GM10847 (cell line): Measurements from ENCODE around the gene ARRDC2.

Experiments used
- POLR2A ChIP-seq: IDR thresholded peaks from 2 replicates; pipeline ENCODE4 v1.6.1; 2011; ENCODE audit not compliant: insufficient read length; ENCODE audit errors: extremely low read depth

ARRDC2 gene

GRCh38 chr19:18007917-18008673 is at the start of gene ARRDC2:
ARRDC2 (plus strand) TSS chr19:18008170; CDS start chr19:18008311, 141 bp downstream.
- no peak for TF ChIP-seq POLR2A

- TF ChIP-seq POLR2A: no peak
These were observed 43.9 kb upstream of the ARRDC2 start for GRCh38 chr19:17963936-17964691.

DNA sequence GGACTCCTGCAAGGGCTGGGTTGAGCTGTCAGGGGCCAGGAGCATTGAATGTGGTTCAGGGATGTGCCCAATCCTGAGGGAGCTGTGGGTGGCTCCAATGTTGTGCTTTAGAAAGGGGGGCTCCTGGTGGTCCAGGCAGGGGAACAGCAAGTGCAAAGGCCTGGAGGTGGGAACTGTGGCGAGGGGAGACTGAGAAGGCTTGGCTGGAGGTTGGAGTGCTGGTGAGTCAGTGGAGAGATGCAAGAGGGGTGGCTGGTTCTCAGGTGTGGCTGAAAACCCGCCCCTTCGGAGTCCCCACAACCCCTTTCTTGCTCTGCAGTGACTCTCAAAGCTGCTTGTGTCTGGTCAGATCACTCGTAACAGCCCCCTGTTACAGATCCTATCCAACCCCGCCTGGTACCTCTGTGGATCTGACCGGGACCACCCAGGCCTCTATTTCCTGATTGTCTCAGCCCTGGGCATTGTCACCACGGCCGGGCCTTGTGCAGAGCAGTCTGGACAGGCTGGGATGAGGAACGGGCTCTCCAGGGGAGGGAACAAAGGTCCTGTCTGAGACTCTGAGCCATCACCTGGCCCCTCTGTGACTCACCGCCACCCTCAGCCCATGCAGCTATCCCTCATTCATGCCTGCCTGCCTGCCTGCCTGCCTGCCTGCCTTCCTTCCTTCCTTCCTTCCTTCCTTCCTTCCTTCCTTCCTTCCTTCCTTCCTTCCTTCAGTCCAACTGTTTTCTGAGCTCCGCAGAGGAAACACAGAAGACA is 42.4 kb upstream of the ARRDC2 start:
- TF ChIP-seq POLR2A: no peak

DNA sequence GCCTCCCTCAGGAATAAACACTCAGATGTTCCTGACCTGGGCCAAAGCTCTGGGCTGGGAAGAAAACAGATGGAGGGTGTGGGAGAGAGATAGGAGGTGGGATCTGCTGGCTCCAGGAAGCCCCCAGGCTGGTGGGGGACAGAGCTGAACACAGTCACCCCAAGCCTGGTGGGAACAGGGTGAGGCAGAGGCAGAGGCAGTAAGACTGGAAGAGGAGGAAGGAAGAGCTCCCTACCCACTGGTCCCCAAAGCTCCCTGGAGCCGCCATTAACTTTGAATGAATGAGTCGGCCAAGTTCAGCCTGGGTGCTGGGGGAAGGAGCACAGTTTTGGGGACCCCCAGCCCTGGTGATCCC is 41.9 kb upstream of the ARRDC2 start:
- TF ChIP-seq POLR2A: no peak

DNA sequence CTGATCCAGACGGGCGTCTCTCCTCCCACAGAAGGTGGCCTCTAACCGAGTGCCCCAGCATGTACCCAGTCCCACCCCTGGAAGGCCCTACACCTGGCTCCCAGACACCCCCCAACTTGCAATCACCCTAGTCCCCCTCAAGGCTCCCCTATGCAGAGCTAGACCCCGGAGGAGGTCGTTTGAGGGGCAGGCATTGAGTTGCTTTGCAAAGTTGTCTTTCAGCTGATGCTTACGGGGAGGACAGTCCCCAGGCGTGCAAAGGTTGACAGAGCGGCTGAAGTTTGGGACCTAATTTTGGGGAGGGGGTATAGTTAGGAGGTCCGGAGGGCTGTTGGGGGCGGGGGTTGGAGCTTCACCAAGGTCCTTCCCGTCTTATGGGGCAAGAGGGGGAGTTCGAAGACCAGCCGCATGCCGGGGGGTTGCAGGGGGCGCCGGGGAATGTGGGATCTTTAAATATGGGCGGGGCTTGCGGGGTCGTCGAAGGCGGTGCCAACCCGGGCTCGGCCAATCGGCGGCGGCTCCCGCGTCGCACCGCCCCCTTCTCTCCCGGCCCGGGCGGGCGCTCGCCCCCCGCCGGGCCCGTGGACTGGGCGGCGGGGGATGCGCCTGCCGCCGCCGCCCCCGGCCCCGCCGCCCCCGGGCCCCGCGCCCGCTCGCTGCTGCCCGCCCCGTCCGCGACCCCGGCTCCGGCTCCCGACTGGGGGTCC is 41.3 kb upstream of the ARRDC2 start, which contains the start of gene KCNN1:
Gene KCNN1 (plus strand): TSS at position 558 of the 707 bp plus-strand sequence. CDS start 6,782 bp downstream, outside the sequence.
- no peak for TF ChIP-seq POLR2A

- TF ChIP-seq POLR2A: no peak
These were observed 40.5 kb upstream of the ARRDC2 start for GRCh38 chr19:17967257-17968051.

DNA sequence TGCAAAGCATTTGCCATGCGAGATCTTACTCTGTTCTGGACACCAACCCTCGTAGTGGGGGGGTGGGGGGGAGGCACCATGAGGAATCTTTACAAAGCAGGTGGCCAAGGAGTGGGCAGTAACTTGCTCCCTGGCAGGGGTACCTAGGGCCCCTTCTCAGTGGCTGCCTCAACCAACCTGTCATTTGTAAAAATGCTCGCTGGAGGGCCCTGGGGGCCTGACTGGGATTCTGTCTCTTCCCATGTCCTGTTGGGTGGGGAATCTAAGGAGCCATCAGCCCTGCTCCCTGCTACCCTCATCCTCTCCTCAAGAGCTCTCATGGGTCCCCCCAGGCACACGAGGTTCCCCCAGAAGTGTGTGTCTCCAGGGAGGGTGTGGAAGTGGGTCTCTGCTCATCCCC is 39.6 kb upstream of the ARRDC2 start:
- no peak for TF ChIP-seq POLR2A

DNA sequence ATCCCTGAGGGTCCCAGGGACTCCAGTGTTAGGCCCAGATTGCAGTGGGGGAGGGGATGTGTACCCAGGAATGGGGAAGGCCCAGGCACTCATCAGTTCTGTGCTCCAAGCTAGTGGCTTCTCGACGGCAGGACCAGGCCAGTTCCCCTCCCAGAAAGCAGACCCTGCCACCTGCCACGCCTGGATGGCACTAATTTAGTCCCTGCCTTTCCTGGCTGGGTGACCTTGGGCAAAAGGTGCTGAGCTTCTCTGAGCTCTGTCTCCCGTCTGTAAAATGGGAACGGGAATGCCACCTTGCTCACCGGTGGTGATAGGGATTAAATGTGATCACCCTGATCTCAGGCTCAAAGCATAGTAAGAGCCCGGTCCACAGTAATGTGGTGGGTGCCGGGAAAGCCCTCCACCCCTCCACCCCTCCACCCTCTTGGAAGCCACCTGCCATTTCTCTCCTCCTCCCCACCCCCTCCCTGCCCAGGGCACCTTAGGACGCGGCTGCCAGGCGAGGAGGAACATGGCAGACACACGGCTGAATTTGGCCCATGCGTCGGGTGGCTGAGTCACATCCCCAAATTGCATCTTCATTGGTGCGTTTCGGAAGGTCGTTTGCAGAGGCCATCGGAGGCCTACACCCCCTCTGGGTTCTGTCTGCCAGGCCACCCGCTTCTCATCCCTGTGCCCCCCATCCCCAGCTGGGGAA is 38.7 kb upstream of the ARRDC2 start:
- no peak for TF ChIP-seq POLR2A

GRCh38 chr19:17972230-17972629 is 35.7 kb upstream of the ARRDC2 start:
- no peak for TF ChIP-seq POLR2A

DNA sequence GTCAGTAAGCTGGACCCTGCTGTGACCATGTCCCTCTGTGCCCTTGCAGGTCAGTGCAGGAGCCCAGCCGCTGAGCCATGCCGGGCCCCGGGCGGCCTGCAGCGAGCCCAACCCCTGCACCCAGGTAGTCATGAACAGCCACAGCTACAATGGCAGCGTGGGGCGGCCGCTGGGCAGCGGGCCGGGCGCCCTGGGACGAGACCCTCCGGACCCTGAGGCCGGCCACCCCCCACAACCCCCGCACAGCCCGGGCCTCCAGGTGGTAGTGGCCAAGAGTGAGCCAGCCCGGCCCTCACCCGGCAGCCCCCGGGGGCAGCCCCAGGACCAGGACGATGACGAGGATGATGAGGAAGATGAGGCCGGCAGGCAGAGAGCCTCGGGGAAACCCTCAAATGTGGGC is 34.2 kb upstream of the ARRDC2 start:
- TF ChIP-seq POLR2A: no peak

- TF ChIP-seq POLR2A: no peak
These were observed 33.4 kb upstream of the ARRDC2 start for GRCh38 chr19:17974551-17974950.

DNA sequence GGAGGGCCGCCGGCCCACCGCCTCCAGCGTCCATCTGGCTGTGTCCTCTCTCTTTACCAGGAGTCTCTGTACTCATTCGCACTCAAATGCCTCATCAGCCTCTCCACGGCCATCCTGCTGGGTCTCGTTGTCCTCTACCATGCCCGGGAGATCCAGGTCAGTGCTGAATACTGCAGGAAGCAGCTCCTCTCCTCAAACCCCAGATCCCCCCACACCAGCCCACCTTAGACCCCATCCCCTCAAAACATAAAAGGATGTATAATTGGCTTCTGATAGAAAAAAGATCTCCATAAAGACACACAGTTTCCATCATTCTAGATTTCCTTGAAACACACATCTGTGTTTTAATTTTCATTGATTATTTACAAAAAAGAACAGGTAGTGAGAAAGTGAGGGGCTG is 32.9 kb upstream of the ARRDC2 start:
- no peak for TF ChIP-seq POLR2A

GRCh38 chr19:17977021-17977420 is 30.9 kb upstream of the ARRDC2 start:
- TF ChIP-seq POLR2A: no peak

DNA sequence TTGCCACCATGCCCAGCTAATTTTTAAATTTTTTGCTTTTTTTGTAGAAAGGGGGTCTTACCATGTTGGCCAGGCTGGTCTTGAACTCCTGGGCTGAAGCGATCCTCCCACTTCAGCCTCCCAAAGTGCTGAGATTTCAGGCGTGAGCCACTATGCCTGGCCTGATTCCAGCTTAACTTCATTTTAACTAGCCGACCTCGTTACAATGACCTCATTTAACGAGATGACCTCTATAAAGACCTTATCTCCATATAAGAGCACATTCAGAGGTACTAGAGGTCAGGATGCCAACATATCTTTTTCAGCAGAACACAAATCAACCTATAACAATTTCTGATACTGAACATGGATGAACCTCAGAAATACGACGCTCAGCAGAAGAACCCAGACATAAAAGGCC is 30.5 kb upstream of the ARRDC2 start:
- no peak for TF ChIP-seq POLR2A
